Activated gamma-delta T cell treated with Interleukin-2 at 50 U/mL for 16 hours (primary cell): ENCODE measurements around the gene SIRT2.
"Not testable (repeated sequence)": the region's sequence is repeated elsewhere in the genome, so short reads cannot be mapped to it uniquely, and the experiment has no call there.

Experiments
- DNase-seq: peaks from one replicate; pipeline ENCODE4 v3.0.0-alpha.2; 2020

Gene SIRT2

DNA sequence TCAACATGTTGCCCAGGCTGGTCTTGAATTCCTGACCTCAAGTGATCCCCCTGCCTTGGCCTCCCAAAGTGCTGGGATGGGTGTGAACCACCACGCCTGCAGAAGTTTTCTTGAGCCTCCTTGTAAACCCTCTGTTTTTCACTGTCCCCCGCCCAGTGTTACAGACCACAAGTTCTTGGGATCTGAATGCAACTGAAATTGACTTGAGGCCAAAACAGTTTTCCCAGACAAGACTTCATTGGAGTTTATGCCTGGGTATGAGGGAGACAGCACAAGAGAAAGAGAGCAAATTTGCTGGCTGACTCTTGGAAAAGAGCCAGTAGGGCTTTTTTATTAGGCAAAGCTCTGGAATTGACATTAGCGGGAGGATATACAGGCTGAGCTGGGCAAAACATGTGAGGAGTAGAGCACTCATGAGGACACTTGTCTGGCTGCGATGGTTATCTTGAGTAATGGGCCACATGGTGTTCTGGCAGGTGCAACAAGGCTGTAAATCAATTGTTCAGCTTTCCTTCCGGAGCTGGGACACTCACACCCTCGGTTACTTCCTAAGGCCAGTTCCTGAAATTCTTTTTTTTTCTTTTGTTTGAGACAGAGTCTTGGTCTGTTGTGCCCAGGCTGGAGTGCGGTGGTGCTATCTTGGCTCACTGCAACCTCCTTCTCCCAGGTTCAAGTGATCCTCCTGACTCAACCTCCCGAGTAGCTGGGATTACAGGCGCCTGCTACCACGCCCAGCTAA is 36.9 kb downstream of the SIRT2 start:
- no peak for DNase-seq

GRCh38 chr19:38861368-38861767 is 38.0 kb downstream of the SIRT2 start:
- no peak for DNase-seq

DNA sequence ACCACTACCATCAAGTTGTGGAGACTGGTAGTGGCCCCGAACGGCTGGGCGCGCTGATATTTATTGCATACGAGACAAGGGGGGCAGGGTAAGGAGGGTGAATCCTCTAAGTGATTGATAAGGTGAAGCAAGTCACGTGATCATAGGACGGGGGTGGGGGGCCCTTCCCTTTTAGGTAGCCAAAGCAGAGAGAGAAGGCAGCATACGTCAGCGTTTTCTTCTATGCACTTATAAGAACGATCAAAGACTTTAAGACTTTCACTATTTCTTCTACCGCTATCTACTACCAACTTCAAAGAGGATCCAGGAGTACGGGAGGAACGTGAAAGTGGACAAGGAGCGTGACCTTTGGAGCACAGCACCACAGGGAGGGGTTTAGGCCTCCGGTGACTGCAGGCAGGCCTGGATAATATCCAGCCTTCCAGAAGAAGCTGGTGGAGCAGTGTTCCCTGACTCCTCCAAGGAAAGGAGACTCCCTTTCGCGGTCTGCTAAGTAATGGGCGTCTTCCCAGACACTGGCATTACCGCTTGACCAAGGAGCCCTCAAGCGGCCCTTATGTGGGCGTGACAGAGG is 39.7 kb downstream of the SIRT2 start:
- DNase-seq = not testable (repeated sequence)

- no peak for DNase-seq
Observed at GRCh38 chr19:38856813-38857212, 42.6 kb downstream of the SIRT2 start.

- not testable (repeated sequence) for DNase-seq
Observed at GRCh38 chr19:38855751-38856150, 43.7 kb downstream of the SIRT2 start.

DNA sequence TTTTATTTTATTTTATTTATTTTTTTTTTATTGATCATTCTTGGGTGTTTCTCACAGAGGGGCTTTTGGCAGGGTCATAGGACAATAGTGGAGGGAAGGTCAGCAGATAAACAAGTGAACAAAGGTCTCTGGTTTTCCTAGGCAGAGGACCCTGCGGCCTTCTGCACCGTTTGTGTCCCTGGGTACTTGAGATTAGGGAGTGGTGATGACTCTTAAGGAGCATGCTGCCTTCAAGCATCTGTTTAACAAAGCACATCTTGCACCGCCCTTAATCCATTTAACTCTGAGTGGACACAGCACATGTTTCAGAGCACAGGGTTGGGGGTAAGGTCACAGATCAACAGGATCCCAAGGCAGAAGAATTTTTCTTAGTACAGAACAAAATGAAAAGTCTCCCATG is 44.5 kb downstream of the SIRT2 start:
- not testable (repeated sequence) for DNase-seq

DNA sequence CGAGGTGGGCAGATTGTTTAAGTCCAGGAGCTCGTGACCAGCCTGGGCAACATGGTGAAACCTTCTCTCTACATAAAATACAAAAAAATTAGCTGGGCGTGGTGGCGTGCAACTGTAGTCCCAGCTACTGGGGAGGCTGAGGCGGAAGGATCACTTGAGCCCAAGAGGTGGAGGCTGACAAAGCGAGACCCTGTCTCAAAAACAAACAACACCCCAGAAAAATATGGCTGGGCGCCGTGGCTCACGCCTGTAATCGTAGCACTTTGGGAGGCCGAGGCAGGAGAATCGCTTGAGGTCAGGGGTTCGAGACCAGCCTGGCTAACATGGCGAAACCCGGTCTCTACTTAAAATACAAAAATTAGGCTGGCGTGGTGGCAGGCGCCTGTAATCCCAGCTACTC is 46.2 kb downstream of the SIRT2 start:
- DNase-seq = no peak

GRCh38 chr19:38852231-38853044 is 47.0 kb downstream of the SIRT2 start:
- DNase-seq = peak; percentile 62

GRCh38 chr19:38851622-38852230 is 47.7 kb downstream of the SIRT2 start:
- peak; percentile 84 for DNase-seq

DNA sequence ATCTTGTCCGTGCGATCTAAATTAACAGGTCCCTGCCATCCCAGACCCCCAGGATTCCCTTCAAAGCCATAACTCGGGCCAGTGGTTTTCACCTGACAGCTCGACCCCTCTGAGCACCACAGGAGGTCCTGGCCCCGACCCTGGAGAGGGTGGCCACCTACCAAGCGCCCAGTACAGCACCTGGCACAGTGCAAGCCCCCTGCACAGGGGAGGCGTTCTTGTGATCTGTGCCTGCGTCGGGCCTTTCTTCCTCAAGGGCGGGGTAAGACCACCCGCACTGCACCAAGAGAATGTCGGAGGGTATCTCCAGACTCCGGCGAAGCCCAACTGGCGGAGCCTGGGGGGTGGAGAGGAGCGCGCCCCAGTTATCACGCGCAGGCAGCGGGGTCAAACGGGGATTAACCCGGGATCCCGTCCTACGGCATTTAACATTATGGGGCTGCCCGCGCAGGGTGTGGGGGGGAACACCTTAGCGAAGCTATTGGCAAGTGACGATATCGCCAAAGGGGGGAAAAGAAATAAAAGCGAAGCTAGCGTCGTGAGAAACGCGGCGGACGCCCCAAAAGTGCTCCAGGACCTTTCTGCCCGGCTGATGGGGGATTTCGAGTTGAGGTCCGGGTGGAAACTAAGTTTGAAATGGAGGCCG is 48.3 kb downstream of the SIRT2 start:
- DNase-seq = peak; percentile 32

DNA sequence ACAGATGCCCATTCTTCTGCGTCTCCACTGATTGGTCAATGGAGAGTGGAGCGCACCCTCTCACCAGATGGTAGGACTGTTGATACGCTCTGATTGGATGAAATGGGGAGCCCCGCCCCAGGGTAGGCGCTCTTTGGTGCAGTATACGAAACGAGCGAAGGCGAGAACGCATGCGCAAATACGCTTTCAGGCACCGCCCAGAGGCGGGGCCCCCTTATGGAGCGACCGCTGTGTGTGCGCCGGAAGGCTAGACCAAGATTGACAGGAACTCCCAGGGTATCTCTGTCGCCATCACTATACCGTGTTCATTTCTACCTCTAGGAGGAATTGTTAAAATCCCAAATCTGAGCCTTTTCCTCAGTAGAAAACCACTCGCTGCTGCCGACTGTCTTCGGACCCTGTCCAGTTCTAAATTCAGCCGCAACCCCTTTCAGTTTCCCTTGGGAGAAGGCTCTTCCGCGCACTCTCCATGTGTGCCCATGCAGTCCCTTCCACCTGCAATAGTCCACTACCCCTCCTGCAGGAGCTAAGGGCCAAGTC is 48.9 kb downstream of the SIRT2 start:
- DNase-seq = no peak

GRCh38 chr19:38849860-38850435 is 49.5 kb downstream of the SIRT2 start, which contains the start of gene HNRNPL:
TSS of gene HNRNPL (minus strand) at chr19:38849986. CDS start at chr19:38849966, 20 bp downstream.
- peak; percentile 99 for DNase-seq

DNA sequence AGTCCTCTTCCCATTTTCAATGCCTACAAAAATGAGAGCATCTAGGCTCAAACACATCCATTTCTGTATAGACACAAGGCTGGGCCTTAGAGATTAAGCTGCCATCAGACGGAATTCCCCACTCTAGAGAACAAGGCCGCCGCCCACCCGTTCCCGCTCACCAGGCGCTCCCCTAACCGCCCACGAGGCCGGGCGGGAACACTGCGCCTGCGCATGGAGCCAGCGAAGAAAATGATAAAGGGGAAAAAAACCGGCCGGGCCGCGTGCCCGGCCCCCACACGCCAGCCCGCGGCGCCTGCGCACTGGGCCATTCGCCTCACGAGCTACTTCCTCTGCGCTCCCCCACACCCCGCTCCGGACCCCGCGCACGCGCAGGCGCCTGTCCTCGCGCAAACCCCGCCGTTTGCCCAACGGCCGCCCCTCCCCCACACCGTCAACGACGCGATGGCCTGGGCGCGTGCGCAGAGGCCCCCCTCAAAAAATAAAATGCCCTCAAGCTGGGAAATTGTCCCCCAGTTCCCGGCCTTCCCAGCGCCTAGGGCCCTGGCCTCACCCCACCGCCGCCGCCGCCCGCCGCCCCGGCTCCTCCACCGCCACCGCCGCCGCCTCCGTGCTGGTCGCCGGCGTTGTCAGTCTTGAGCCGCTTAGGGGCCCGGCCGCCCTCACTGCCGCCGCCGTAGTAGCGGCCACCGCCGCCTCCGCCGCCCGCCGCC is 50.1 kb downstream of the SIRT2 start:
- DNase-seq = peak; percentile 98

GRCh38 chr19:38848299-38849146 is 50.9 kb downstream of the SIRT2 start:
- no peak for DNase-seq

GRCh38 chr19:38846097-38846496 is 53.3 kb downstream of the SIRT2 start:
- no peak for DNase-seq

DNA sequence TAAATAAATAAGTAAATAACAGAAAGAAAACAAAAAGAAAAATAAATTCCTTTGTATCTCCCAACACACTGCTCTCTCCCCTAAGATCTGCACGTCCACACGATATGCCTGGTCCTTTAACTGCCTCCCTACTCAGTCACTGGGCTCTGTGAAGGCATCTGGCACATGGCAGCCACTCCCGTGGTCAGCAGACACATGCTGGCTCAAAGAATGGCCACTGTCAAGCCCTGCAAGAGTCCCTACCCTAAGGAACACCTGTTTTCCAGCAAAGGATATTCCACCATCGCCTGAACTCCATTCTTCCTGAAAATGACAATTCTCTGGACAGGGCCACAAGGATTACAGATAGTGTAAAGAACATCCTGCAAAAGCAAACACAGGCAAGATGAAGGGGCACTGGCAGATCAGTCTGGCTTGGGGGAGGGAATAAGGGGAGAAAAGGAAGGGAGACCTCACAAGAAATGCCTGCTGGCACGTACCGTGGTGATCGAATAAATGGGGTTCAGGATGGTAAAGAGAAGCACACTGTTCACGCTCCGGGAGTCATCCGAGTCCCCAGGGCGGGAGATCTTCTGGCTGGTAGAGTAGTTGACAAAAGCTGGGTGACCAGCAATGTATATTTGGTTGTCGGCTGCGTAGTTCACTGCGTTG is 53.9 kb downstream of the SIRT2 start:
- no peak for DNase-seq

- no peak for DNase-seq
Observed at GRCh38 chr19:38844093-38844686, 55.2 kb downstream of the SIRT2 start.

- no peak for DNase-seq
Observed at GRCh38 chr19:38843175-38843758, 56.2 kb downstream of the SIRT2 start.
